BE2C (cell line): ENCODE measurements around the gene COBL.

Experiments used
- DNase-seq: peaks from one replicate; pipeline ENCODE4 v3.0.0-alpha.2; 2020
- H3K27me3 ChIP-seq: fragments of 250-450 bp; sonication (Bioruptor Pico); 2 replicates; pipeline ENCODE4 v1.5.1; 2020; ENCODE audit warnings: mild to moderate bottlenecking
- H3K36me3 ChIP-seq: fragments of 250-450 bp; sonication (Bioruptor Pico); 2 replicates; pipeline ENCODE4 v1.5.1; 2020; ENCODE audit warnings: mild to moderate bottlenecking
- H3K4me1 ChIP-seq: fragments of 250-450 bp; sonication (Bioruptor Pico); 2 replicates; pipeline ENCODE4 v1.5.1; 2020
- H3K4me3 ChIP-seq: 2 replicates; pipeline ENCODE4 v1.5.1; 2011; ENCODE audit warnings: low read depth, low read length
- H3K9me3 ChIP-seq: fragments of 250-450 bp; sonication (Bioruptor Pico); 2 replicates; pipeline ENCODE4 v1.5.1; 2020
- TF ChIP-seq, protein P1 (sequence below): IDR thresholded peaks from 2 replicates; pipeline ENCODE4 v1.5.1; 2012; ENCODE audit warnings: mild to moderate bottlenecking, low read depth, low read length

Gene COBL

DNA sequence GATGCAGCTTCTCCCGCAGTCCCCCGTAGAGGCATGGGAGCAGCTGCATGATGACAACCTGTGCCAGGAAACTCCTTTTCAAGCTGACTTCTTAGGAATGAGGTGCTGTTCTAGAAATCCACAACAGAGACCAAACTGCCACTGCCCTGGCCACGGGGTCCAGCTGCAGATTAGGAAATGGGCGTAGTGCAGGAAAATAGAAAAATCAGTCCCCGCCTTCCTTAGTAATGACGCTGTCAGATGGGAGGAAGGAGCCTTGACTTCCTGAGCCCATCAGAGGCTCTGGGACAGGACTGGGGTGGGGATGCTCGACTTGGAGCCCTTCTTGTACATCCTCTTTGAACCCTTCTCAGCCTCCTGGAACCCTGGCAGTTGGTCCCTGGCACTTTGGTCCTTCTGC, 306.1 kb downstream of the COBL start:
- Histone ChIP-seq H3K9me3 (no peaks in the 10 kb centered on the region), H3K27me3 (peaks cover 3% of the 10 kb centered on the region; the same call in 1 of the 2 replicates)

DNA sequence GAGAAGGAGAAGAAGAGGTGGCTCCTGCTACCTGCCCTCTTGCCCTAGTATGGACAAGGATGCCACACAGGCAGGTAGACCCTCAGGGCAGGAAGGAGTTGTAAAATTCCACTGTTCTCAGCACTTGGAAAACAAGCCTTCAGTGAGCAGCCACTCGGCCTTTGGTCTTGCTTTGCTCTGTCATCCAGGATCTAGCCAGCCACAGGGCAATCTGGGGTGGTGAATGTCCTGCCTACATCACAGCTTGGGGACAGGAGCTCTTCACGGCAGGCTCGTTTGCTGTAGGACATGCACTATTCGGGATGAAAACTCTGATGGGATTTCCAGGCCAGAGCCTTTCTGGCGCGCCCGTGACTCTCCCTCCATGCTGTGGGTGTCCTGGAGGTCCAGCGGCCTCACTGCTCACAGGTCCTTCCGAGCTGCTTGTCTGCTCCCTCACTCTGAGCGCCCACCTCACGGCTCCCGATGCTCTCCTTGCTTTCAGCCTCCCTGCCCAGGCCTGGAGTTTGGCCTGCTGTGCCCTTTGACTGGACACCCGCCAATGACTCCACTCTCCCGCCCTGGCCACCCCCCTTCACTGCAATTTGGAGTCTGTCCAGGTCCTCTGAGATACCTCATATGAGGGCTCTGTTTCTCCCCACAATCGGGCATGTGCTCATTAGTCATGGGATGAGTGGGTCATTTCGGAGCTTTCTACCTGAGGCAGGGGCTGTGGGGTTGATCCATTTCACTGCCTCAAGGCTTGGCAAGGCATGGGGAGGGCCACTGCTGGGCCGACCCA, 306.7 kb downstream of the COBL start:
- Histone ChIP-seq H3K36me3 (no peaks in the 10 kb centered on the region), H3K9me3 (no peaks in the 10 kb centered on the region), H3K4me3 (no peak overlapping the region), H3K27me3 (peaks cover 3% of the 10 kb centered on the region; the same call in 1 of the 2 replicates), H3K4me1 (no peaks in the 10 kb centered on the region)
- DNase-seq, result no peak
- TF ChIP-seq, protein P1, sequence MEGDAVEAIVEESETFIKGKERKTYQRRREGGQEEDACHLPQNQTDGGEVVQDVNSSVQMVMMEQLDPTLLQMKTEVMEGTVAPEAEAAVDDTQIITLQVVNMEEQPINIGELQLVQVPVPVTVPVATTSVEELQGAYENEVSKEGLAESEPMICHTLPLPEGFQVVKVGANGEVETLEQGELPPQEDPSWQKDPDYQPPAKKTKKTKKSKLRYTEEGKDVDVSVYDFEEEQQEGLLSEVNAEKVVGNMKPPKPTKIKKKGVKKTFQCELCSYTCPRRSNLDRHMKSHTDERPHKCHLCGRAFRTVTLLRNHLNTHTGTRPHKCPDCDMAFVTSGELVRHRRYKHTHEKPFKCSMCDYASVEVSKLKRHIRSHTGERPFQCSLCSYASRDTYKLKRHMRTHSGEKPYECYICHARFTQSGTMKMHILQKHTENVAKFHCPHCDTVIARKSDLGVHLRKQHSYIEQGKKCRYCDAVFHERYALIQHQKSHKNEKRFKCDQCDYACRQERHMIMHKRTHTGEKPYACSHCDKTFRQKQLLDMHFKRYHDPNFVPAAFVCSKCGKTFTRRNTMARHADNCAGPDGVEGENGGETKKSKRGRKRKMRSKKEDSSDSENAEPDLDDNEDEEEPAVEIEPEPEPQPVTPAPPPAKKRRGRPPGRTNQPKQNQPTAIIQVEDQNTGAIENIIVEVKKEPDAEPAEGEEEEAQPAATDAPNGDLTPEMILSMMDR, result no peak

More for the DNA sequence above, 306.1 kb downstream of the COBL start:
- Histone ChIP-seq H3K36me3 (no peaks in the 10 kb centered on the region), H3K4me3 (no peak overlapping the region), H3K4me1 (no peaks in the 10 kb centered on the region)
- DNase-seq, result no peak
- TF ChIP-seq, protein P1, result no peak

DNA sequence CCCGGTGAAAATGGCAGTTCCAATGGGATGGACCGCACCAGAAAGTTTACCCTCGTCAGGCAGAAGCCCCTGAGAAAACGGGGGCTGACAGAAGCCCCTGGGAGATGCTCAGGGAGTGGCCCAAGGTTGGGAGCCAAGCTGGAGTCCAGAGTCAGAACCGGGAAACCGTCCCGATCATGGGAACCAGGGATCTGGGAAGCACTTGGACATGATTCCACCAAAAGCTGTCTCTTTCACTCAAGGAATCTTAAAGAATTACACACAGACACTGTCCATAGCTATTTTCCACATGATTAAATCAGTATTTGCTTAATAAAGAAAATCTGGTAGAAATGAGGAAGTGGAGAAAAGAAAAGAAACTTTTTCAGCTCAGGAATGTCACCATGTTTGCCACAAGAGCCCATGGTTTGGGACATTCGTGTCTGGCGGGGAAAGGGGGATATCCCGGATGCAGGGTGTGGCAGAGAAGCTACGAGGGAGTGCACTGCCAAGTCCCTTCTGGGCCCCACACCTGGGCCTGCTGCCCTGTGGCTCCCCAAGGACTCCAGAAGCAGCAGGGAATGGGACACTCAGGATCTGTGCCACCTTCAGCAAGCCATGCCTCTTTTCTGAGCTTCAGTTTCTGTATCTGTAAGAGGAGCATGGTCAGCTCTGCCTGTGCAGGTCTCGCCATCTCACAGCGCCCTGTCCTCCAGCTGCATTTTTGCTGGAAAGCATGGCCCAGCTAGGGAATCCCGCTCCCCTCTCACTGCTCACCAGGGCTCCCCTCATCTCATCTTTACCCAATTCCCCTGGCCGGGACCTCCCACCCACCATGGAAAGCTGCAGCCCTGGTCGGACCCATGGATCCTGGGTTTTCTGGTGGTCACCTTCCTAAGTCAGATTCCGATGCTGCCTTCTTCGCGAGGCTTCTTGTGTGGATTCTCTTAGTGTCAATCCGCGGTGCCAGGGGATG, 308.8 kb downstream of the COBL start:
- peaks cover 3% of the 10 kb centered on the region; the same call in 1 of the 2 replicates for H3K27me3 ChIP-seq
- no peak for DNase-seq
- no peaks in the 10 kb centered on the region for H3K4me1 ChIP-seq
- H3K9me3 ChIP-seq, result no peaks in the 10 kb centered on the region
- H3K36me3 ChIP-seq, result no peaks in the 10 kb centered on the region
- TF ChIP-seq, protein P1, result no peak
- no peak overlapping the region for H3K4me3 ChIP-seq

DNA sequence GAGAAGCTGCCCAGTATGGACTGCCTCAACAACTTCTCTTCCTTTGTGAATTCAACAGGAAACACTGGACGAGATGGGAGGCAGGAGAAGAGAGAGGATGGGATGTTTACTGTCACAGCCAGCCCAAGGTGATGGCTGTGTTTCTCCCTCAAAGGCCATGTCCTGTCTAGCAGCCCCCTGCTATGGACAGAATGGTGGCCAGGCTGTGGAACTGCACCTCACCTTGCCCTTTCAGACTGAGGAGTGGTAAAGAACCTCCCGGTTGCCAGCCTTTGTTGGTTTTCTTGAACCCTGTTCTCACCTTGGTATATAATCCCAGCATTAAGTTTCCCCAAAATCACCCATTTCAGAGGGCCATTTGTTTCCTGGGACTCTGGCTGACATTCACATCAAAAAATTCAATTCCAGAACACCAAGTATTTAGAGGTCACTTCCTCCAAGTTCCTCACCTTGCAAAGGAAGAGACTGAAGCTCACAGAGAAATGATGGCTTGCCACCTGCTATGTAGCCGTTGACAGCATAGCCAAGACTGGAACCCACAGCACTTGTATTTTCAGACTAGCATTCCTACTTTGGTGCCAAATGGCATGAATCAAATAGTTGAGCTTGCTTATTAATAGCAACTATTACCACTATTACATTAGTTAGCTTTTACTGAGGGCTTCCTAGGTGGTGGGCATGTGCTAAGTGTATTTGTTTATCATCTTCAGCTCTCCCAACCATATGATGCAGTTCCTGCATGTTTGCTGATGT, 309.9 kb downstream of the COBL start:
- H3K27me3 ChIP-seq, result peaks cover 3% of the 10 kb centered on the region; the same call in 1 of the 2 replicates
- H3K36me3 ChIP-seq, result no peaks in the 10 kb centered on the region
- H3K9me3 ChIP-seq, result no peaks in the 10 kb centered on the region
- no peak overlapping the region for H3K4me3 ChIP-seq
- no peaks in the 10 kb centered on the region for H3K4me1 ChIP-seq
- DNase-seq, result no peak
- TF ChIP-seq, protein P1, result no peak

DNA sequence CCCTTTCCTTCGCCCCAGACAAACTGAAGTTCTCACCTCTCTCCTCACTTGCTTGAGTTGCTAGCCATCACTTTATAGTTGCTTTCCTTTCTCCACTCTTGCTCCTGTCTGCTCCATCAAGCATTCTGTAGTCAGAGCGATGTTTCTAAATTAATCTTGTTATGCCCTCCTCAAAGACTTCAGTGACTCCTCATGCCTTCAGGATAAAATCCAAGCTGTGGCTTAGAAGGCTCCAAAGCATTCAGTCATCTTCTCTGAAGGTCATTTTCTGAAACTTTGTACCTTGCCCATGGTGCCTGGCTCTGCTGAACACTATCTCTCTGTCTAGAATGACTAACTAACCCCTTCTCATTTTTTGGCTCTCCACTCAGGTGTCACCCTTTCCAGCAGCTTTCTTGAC, 311.5 kb downstream of the COBL start:
- H3K4me1 ChIP-seq, result no peaks in the 10 kb centered on the region
- TF ChIP-seq, protein P1, result no peak
- no peaks in the 10 kb centered on the region for H3K9me3 ChIP-seq
- H3K36me3 ChIP-seq, result no peaks in the 10 kb centered on the region
- peaks cover 3% of the 10 kb centered on the region; the same call in 1 of the 2 replicates for H3K27me3 ChIP-seq
- DNase-seq, result no peak
- H3K4me3 ChIP-seq, result no peak overlapping the region
